MM.1S (cell line): ENCODE data around the gene ATF7IP.
"Not testable (repeated sequence)": the region's sequence is repeated elsewhere in the genome, so short reads cannot be mapped to it uniquely, and the experiment has no call there.

Experiments used
- DNase-seq: peaks from one replicate; pipeline ENCODE4 v3.0.0-alpha.2; 2015
- H2AFZ ChIP-seq: fragments of 300-600 bp; sonication (generic); 2 replicates; pipeline ENCODE4 v1.6.0; 2016; ENCODE audit warnings: antibody characterized with exemption, low read length
- H3F3A ChIP-seq: fragments of 300-600 bp; sonication (generic); 2 replicates; pipeline ENCODE4 v1.6.1; 2016; ENCODE audit warnings: mild to moderate bottlenecking, antibody characterized with exemption, low read length, moderate library complexity, mixed read lengths; ENCODE audit not compliant: insufficient read depth
- H3K27ac ChIP-seq: fragments of 300-600 bp; sonication (generic); 2 replicates; pipeline ENCODE4 v1.5.1; 2016; ENCODE audit warnings: mild to moderate bottlenecking, low read length
- H3K27me3 ChIP-seq: fragments of 300-600 bp; sonication (generic); replicated peaks from 2 replicates; pipeline ENCODE4 v1.6.0; 2016; ENCODE audit warnings: low read length; ENCODE audit not compliant: insufficient read depth
- H3K36me3 ChIP-seq: fragments of 300-600 bp; sonication (generic); replicated peaks from 2 replicates; pipeline ENCODE4 v1.6.1; 2016; ENCODE audit warnings: mild to moderate bottlenecking, low read length, mixed read lengths; ENCODE audit not compliant: insufficient read depth
- H3K4me1 ChIP-seq: fragments of 300-600 bp; sonication (generic); 2 replicates; pipeline ENCODE4 v1.6.1; 2016; ENCODE audit warnings: low read length, mixed read lengths
- H3K4me2 ChIP-seq: fragments of 300-600 bp; sonication (generic); 2 replicates; pipeline ENCODE4 v1.6.0; 2016; ENCODE audit warnings: low read depth, low read length
- H3K4me3 ChIP-seq: fragments of 300-600 bp; sonication (generic); 2 replicates; pipeline ENCODE4 v1.5.1; 2016; ENCODE audit warnings: low read length, mixed read lengths
- H3K79me2 ChIP-seq: fragments of 300-600 bp; sonication (generic); 2 replicates; pipeline ENCODE4 v1.6.1; 2016; ENCODE audit warnings: mixed run types, low read length, mixed read lengths
- H3K9ac ChIP-seq: fragments of 300-600 bp; sonication (generic); 2 replicates; pipeline ENCODE4 v1.6.1; 2016; ENCODE audit warnings: low read length, mixed read lengths
- H3K9me2 ChIP-seq: fragments of 300-600 bp; sonication (generic); replicated peaks from 2 replicates; pipeline ENCODE4 v1.6.1; 2016; ENCODE audit warnings: mild to moderate bottlenecking, low read length, mixed read lengths; ENCODE audit not compliant: insufficient read depth
- H3K9me3 ChIP-seq: fragments of 300-600 bp; sonication (generic); replicated peaks from 2 replicates; pipeline ENCODE4 v1.6.1; 2016; ENCODE audit warnings: mild to moderate bottlenecking, low read length, mixed read lengths; ENCODE audit not compliant: insufficient read depth
- H4K20me1 ChIP-seq: fragments of 300-600 bp; sonication (generic); 2 replicates; pipeline ENCODE4 v1.6.1; 2016; ENCODE audit warnings: mild to moderate bottlenecking, low read length, moderate library complexity, mixed read lengths; ENCODE audit not compliant: insufficient read depth
- CTCF ChIP-seq: fragments of 300-600 bp; sonication (generic); IDR thresholded peaks from 2 replicates; pipeline ENCODE4 v1.5.1; 2016; ENCODE audit warnings: antibody characterized with exemption, low read length, mixed read lengths
- EZH2 ChIP-seq: fragments of 300-600 bp; sonication (generic); optimal IDR thresholded peaks from 2 replicates; pipeline ENCODE3; 2017; ENCODE audit warnings: low read depth, mild to moderate bottlenecking, antibody characterized with exemption, low read length, mixed read lengths
- EZH2phosphoT487 ChIP-seq: fragments of 300-600 bp; sonication (generic); IDR thresholded peaks from 2 replicates; pipeline ENCODE4 v1.6.1; 2018; ENCODE audit warnings: antibody characterized with exemption, low read length

Gene ATF7IP

GRCh38 chr12:14400599-14400998, 35.1 kb downstream of the ATF7IP start:
- Histone ChIP-seq H2AFZ (no peak overlapping the region), H3K27ac (no peak overlapping the region), H3K36me3 (no peaks in the 10 kb centered on the region), H3K4me3 (no peak overlapping the region), H3K4me2 (no peak overlapping the region), H3K4me1 (peaks cover 19% of the 10 kb centered on the region), H3K9me3 (no peaks in the 10 kb centered on the region), H3K27me3 (no peaks in the 10 kb centered on the region), H4K20me1 (no peaks in the 10 kb centered on the region), H3K9me2 (no peaks in the 10 kb centered on the region), H3K9ac (no peak overlapping the region), H3K79me2 (peaks cover 94% of the 10 kb centered on the region), H3F3A (no peaks in the 10 kb centered on the region)
- DNase-seq: no peak
- TF ChIP-seq EZH2phosphoT487 (no peak), CTCF (no peak), EZH2 (no peak)

GRCh38 chr12:14401267-14401666, 35.8 kb downstream of the ATF7IP start:
- Histone ChIP-seq H3K79me2 (peaks cover 95% of the 10 kb centered on the region), H3K4me1 (peaks cover 19% of the 10 kb centered on the region)
- H3K9me2 ChIP-seq, H3F3A ChIP-seq, H3K9me3 ChIP-seq, DNase-seq, H4K20me1 ChIP-seq, H3K4me3 ChIP-seq, H3K36me3 ChIP-seq, H3K9ac ChIP-seq, H3K27me3 ChIP-seq, H2AFZ ChIP-seq, H3K4me2 ChIP-seq, H3K27ac ChIP-seq: not testable (repeated sequence)

- no peak overlapping the region for H3K27ac ChIP-seq
These were observed 37.2 kb downstream of the ATF7IP start for GRCh38 chr12:14402697-14403096.

More at GRCh38 chr12:14402697-14403096, 37.2 kb downstream of the ATF7IP start:
- no peak overlapping the region for H3K4me2 ChIP-seq
- peaks cover 96% of the 10 kb centered on the region for H3K79me2 ChIP-seq
- no peaks in the 10 kb centered on the region for H3F3A ChIP-seq
- no peaks in the 10 kb centered on the region for H3K27me3 ChIP-seq
- no peaks in the 10 kb centered on the region for H3K9me2 ChIP-seq
- peaks cover 23% of the 10 kb centered on the region for H3K4me1 ChIP-seq
- no peak overlapping the region for H3K9ac ChIP-seq
- TF ChIP-seq EZH2phosphoT487: no peak
- TF ChIP-seq EZH2: no peak
- no peak for TF ChIP-seq CTCF
- no peaks in the 10 kb centered on the region for H4K20me1 ChIP-seq
- DNase-seq: no peak
- no peaks in the 10 kb centered on the region for H3K9me3 ChIP-seq
- no peak overlapping the region for H2AFZ ChIP-seq
- H3K4me3 ChIP-seq: no peak overlapping the region
- H3K36me3 ChIP-seq: no peaks in the 10 kb centered on the region
